Daoy (cell line): ENCODE results near the gene CTSZ. TPM values are rescaled to one million over a fixed set of nuclear protein-coding genes. Genes with fewer than 3 reads are reported as not detected.
A peak's percentile ranks its signal among the peaks of the same experiment; 100 is the strongest.
"Not testable (repeated sequence)": the region's sequence is repeated elsewhere in the genome, so short reads cannot be mapped to it uniquely, and the experiment has no call there.

ENCODE experiments used
- DNase-seq: peaks from one replicate; pipeline ENCODE4 v3.0.0-alpha.2; 2015; ENCODE audit warnings: low read depth
- total RNA-seq: library from RNA; depleted of rRNA; stranded (reverse); fragments of >200 nt; shearing (Covaris generic); gene quantifications from 2 replicates; pipeline ENCODE4 v1.2.3, GENCODE V29; 2014

CTSZ gene
- total RNA-seq, 1 experiment from 2014 or later: 127 TPM

GRCh38 chr20:59013031-59013951 is 6.2 kb upstream of the CTSZ start:
- DNase-seq: no peak

GRCh38 chr20:59011874-59012157 is 4.8 kb upstream of the CTSZ start:
- not testable (repeated sequence) for DNase-seq

GRCh38 chr20:59010995-59011873 is 4.2 kb upstream of the CTSZ start:
- DNase-seq: peak; percentile 92

- DNase-seq: peak; percentile 80
Observed at GRCh38 chr20:59010321-59010994, 3.4 kb upstream of the CTSZ start.

- no peak for DNase-seq
Observed at GRCh38 chr20:59008715-59009336, 1.8 kb upstream of the CTSZ start.

- peak; percentile 48 for DNase-seq
Observed at GRCh38 chr20:59007665-59008511, 834 bp upstream of the CTSZ start.

GRCh38 chr20:59006167-59006863 is 739 bp downstream of the CTSZ start:
- peak; percentile 51 for DNase-seq

GRCh38 chr20:59005523-59006166 is 1.4 kb downstream of the CTSZ start:
- no peak for DNase-seq

- no peak for DNase-seq
Observed at GRCh38 chr20:59004763-59005522, 2.1 kb downstream of the CTSZ start.

GRCh38 chr20:59004493-59004762 is 2.6 kb downstream of the CTSZ start:
- no peak for DNase-seq

- no peak for DNase-seq
Observed at GRCh38 chr20:59003836-59004492, 3.1 kb downstream of the CTSZ start.

GRCh38 chr20:59002874-59003399 is 4.1 kb downstream of the CTSZ start:
- DNase-seq: no peak

GRCh38 chr20:59002388-59002787 is 4.7 kb downstream of the CTSZ start:
- no peak for DNase-seq

- no peak for DNase-seq
Observed at GRCh38 chr20:59001449-59002171, 5.4 kb downstream of the CTSZ start.

GRCh38 chr20:59001068-59001448 is 6.0 kb downstream of the CTSZ start:
- DNase-seq: no peak

GRCh38 chr20:59000326-59000725 is 6.7 kb downstream of the CTSZ start:
- DNase-seq: no peak

- DNase-seq: no peak
Observed at GRCh38 chr20:58998656-58999055, 8.4 kb downstream of the CTSZ start.
